CD4-positive, alpha-beta T cell treated with Interleukin-4 for 1 hour (primary cell): ENCODE results near the gene RGS10.
A peak's percentile ranks its signal among the peaks of the same experiment; 100 is the strongest.

Source experiments
- DNase-seq, 2 donors: peaks; one replicate each; pipeline ENCODE4 v3.0.0-alpha.2; 2020 to 2022

The RGS10 gene

DNA sequence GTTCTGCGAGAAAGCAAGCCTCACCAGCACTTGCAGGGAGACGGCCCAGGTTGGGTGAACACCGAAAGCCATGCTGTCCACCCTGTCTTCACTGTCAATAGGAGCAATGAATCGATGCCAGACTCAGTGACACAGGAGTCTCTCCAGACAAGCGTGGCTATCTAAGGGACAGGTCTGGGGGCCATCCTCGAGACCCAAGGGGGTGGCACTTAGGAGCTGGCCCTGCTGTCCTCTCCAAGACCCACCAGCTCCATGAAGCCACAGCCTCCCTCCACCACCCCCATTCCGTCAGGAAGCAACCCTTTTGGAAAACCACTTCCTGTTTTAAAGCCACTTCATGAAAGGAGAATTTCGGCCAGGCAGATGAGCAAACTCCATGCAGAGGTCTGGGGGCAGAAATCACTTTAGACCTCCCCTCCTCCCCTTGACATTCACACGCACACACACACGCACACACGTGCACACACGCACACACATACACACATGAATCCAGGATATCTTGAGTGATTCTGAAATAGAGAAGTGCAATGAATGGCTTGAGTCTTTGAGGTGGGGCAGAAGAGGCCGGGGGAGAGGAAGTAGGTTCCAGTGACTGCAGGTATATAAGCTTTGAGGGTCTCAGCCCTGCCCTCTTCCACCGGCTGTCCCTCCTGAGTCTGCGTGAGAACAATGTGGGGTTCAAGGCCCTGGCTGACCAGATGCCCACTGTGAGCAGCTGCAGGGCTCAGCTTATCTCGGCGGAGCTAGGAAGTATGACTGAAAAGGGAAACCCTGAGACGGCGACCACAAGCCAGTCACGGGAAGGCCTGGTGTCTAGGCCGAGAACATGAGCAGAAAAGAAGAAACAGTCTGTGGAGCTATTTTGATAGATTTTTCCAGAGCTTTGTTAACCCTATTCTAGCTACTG is 25.0 kb downstream of the RGS10 start:
- DNase-seq = peak; percentile 40 to 46

DNA sequence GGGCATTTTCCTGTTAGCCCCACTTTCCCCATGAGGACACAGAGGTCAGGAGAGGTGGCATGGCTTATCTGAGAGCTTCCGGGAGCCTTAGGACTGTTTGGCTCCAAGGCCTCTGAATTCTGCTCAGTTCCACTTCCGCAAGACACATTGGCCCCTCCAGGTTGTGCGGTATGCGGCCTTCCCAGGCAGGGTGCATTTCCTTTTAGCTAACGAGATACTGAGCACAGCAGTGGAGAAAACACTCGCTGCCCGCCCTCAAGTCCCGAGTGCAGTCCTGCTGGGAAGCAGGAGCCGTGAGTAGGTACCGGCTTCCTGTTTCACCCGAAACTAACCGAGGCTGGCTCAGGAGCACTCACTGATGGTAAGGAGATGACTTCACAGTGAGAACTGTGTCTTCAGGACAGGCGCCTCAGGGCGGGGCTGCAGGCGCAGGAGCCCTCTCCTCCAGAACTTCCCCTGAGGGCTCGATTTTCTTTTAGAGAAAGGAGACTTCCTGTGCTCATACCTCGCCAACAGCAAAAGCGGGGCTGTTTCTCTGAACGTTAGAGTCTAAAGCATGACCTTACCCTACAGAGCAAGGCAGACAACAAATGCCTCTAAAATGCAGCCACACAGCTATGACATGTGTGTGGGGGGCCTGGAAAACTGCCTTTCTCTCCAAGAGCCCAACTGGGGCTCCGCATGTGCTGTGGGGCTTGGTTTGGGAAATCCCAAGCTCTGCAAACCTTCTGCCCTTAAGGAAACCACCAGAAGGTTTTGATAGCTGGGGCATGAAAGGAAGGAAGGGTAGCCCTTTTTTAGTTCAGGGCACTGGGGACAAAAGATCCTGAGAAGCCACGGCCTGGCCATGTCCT is 25.9 kb downstream of the RGS10 start:
- DNase-seq = peak; percentile 57 to 59

DNA sequence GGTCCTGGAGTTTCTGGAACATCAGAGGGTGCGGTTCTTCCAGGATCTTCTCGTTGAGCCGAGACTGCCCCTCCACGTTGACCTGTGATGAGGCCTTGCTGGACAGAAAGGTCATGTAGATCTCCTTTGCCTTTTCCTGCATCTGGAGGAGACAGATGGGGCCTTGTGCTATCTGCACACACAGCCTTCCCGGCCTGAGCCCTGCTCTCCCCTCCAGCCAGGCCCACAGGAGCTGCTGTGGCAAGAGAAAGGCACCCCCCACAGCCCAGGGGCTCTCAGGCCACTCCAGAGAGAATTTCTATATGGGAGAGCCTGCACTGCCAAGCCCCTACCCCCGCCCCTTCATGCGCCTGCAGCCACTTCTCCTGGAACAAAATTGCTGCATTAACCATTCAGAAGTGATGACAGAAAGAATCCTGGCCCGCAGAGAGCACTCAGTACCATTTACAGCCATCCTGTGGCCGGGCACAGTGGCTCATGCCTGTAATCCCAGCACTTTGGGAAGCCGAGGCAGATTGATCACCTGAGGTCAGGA is 26.9 kb downstream of the RGS10 start:
- DNase-seq = no peak

DNA sequence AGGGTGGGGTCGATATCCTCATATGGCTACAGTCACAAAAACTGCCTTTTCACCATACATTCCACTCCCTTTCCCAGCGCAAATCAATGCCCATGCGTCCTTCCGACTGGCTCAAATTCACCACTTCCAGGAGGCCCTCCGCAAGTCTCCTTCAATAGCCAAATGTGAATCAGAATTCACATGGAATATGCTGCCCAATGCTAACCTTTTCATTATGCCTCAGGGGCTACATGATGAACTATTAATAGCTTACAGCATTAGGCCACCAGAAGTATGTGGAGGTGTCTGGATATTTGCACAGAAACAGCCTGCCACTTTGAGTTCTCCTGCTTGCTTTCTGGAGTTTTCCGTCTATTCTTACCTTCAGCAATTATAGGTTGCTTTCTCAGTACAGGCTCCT is 27.7 kb downstream of the RGS10 start:
- no peak for DNase-seq

DNA sequence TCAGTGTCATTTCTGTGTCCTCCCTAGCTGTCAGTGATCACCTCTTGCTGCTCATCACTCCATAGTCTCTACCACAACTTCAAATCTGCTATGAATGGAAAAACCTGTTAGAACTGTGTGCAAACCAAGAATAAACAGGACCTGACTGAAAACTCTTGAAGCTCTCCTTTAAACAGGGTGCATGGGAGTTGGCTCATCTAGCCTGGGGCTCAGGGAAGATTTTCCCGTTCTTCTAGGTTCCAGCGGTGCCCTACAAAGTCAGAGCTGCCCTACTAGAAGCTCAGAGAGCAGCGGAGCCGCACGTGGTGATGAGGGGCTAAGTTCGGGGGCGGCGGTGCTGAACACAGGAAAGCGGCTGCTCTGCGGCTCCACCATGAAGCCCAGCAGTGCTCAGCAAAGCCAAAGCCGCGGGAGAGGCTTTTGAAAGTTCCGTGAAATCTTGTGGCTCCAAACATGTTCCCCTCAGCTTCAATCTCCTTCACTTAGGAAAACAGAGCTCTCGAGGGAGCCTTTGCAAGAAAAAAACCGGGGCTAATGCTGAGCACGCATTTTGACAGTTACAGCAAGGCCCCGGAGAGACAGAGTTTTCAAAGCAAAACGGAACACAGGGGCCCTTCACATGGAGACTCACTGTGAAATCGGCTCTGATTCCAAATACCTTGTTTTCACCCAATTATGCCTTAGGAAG is 30.5 kb downstream of the RGS10 start:
- DNase-seq = no peak

DNA sequence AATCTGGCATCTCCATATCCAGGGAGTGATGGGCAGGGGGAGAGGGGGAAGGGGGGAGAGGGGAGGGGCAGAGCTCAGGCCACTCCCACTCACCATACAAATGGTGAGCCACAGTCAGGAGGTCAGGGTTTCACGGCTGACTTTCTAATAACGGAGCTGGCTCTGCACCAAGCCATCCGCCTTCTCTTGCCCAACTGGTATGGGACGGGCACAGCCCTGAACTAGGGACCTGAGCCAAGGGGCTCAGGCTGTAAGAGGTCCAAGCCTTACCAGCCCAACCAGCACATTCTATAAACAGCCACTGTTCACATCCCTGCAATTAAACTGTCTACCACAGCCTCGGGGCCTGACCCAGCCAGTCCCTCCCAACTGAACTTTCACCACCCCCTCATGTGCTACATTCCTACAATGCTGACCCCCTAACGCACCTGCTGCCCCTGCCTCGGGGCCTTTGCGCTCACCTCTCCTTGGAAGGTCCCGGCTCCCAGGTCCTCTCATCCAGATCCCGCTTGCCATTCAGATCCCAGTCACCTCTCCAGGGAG is 32.5 kb downstream of the RGS10 start:
- DNase-seq = no peak

DNA sequence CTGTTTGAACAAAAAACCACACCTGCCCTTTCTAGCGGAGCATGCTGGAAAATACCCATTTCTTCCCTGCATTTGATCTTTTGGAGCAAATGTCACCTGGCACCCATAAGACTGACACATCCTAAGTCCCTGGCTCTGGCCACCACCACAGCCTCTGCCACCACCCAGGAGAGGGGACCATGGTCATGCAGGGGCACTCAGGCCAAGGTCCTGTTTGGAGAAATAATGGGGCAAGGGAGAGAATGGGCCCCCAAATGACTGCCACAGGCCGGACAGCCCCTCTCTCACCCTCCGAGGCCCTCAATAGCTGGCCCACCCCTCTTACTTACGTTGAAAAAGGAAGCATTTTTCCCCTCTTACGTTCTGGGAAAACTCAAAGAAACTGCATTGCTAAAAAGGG is 35.4 kb downstream of the RGS10 start:
- no peak for DNase-seq

DNA sequence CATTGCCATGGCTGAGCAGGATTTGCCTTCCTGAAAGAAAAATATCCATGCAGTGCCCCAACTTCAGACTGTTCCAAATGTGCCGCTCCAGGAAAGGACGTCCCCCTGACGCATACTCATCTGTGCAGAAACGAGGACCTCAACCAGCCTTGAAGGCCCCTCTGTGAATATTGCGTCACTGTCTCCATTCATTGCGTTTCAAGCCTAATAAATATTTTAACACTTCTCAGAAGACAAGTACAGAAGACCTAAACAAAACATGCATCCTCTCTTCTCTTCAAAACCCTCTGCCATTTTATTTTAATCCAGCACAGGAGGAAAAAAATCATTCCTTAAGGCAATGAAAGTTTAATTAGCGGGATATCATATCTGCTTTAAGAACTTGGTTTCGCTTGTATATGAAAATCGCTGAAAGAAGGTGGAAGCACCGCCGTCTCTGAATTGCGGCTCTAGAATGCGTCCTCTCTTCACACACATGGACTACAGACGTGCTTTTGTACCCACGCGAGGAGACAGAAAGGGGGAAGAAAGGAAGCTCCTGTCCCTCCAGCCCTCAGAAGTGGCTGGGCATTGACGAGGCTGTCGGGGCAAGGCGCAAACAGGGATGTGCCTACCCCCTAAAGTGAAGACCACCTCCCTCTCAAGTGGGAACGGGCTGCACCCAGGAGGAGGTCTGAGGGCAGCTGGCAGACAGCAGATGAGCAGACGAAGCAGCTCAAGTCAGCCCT is 36.8 kb downstream of the RGS10 start:
- DNase-seq = no peak

DNA sequence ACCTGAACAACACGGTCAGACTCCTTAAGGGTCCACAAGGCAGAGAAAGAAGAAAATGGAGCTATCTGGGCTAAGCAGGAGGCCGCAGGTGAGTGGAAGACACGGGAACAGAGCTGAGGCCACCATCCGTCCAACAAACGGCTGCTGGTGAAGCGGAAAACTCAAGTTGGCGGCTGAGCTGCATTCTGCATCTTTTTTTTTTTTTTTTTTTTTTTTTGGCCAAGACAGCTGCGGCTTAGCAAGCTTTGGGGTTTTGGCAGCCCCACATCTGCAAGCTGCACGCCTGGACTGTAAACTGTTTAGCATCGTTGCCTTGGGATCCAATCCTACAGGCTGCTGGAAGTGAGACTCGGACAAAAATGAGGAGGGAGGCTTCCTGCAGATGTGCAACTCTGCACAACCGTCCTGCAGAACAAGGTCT is 37.4 kb downstream of the RGS10 start:
- no peak for DNase-seq

DNA sequence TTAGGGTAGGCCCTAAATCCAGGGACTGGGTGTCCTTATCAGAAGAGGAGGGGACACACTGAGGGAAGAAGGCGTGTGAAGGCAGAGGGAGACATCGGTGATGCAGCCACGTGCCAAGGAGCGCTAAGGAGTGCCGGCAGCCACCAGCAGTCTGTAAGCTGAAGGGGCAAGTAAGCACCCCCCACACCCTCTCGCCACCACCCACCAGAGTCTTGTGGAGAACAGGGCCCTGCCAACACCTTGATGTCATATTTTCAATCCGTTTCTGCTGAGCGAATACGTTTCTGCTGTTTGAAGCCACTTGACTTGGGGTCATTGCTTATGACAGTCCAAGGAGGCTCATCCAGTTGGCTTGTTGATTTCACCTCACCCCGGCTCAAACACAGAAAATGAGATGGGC is 37.9 kb downstream of the RGS10 start:
- DNase-seq = no peak

DNA sequence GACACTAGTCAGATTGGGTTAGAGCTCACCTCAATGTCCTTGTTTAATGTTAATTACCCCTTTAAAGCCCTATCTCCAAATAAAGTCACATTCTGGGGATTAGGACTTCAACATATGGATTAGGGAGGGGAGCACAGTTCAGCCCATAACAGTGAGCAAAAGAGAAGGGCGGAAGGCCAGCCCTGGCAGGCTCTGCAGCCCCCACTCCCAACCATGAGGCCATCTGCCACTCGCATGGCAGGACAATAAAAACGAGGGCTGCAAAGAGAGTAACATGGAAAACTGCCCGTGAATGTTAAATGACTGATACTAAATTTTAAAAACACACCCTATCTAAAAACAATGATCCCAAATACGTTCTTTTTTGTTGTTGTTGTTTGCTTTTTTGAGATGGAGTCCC is 38.7 kb downstream of the RGS10 start:
- DNase-seq = no peak

DNA sequence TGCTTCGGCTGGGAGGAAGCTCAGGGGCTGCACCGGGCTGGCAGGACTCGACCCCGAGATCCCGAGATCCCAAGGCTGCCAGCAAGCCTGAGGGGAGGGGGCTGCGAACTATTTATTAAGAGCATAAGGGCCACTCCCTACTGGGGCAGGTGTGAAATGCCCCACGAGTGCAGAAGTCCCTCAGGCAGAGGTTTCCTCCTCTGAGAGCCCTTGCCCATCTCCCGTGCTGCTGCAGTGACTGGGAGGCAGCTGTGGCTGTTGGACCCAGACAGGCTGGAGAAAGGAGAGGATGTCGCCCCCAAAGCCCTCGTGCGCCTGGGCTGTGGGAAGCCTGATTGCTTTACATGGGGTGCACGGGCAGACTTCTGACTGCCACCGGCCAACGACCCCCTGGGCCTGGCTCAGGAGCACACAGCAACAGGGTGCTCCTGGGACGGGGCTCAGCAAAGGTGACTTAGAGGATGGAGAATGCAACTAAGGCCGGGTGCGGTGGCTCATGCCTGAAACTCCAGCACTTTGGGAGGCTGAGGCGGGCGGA is 39.8 kb downstream of the RGS10 start:
- DNase-seq = no peak

DNA sequence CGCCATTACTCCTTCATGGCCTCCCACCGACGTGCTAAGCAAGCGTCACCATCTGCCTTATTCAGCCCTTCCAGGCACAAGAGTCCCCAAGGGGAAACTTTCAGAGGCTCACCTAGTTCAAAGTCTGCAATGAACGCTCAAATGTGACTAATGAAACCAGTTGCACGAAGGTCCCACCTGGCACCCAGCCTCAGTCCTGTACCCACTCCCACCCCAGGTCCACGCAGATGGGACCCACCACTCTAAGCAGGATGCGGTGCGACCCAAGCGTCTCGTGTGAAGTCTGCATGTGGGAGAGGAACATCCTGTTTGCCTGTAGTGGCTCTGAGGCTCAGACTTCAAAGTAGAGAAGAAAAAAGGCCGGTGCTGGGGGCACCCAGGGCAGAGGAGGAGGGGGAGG is 40.3 kb downstream of the RGS10 start:
- peak; percentile 77 to 79 for DNase-seq

DNA sequence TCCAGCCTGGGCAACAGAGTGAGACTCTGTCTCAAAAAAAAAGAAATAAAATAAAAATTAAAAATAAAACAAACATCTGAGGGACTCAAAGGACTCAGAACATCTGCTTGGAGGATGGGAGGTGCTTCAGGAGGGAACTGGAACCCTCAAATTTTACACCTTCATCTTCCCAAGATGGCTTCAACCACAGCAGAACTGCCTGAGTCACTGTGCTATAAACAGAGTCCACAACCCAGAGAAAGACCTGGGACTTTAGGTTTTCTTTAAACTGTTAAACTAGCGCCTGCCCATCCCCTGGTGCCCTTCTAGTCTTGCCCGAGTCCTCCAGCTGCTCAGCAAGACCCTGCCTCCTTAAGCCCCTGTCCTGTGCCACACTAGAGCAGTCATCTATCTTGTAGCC is 40.8 kb downstream of the RGS10 start:
- no peak for DNase-seq

DNA sequence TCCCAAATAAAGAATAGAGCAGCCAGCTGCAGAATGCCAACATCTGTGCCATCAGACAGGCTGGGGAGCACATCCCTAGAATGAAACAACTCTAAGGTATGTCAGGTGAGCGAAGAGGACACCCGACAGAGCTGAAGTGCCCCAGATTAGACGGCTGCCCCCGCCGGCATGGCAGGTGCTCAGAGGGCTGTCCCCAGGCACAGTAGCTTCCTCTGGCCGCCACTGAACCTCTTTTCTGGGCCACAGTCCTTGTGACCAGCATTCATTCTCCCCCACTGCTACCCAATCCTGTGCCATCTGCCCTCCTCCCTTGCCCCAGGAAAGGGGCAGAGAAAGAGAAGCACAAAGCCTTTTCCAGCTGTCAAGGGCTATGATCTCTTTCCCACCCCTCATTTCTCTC is 41.7 kb downstream of the RGS10 start:
- DNase-seq = no peak

DNA sequence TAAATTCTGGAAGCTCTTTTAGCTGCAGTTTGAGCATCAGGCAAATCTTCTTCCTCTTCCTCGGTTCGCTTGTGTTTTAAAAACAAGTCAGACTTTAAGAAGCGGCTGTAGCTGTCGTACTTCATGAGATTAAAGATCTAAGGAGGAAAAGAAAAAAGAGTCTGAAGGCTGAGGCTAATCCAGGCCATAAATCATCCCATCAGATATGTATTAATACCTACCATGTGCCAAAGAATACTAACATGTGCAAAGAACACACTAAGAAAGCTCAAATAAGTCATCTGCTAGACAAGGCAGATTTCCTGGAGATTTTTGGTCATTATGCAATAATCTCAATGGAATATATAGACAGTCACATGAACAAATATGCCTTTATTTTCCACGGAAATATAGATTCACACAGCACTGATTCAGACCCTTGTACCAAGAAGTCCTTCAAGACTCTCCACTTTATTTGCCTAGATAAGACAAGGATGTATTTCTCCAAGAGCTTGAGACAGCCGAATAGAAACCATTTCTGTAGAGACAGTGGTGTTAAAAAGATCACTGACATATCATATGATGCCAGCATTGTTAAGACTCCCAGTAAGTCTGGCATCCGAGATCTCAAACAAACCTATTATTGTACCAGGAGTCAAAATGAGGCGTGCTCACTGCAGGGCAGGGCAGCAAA is 42.3 kb downstream of the RGS10 start:
- no peak for DNase-seq

DNA sequence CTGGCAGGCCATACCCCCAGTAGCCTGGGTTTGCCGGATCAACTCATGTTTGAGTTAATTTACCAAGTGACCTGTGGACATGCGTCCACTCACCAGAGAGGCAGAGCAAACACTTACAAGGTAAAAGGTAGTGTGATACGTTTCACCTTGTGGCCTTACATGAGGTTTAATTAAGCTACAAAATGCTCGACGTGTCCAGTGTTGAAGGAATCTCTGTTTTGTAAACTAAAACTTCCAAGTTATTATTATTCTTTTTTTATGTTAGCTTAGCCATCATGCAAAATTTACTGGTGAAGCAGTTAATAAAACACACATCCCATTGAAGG is 42.9 kb downstream of the RGS10 start:
- DNase-seq = no peak

DNA sequence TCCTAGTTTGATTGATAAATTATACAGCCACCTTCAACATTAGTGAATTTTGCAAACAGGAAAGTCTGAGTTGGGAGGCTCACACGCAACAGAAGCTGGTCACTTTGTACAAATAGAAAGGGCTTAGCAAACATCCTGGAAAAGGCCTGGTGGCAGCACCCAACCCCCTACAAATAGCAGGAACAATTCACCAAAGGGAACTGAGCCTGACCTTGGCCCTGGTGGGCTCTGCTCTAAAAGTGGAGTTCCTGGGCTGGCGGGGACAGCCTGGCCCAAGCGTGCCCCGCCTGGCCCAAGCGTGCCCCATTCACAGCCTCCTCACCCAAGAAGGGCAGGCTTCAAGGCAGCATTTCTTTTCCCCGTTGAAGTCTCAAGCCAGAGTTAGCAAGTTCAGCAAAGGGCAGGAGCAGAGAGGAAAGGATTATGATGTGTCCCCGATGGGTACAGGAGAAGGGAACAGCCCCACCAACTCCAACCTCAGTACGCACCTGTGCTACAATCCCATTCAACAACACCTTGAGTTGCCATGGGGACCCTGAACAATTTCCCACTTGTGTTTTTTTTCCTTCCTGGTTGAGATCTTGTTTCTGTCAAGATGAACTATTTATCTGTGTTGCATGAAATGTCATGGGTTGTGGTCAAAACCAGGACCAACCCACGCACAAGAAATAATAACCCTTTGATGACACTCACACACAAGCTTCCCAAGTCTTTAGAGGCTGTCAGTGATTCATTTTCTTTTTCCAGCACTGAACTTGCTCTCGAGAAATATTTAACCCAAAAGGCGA is 43.4 kb downstream of the RGS10 start:
- DNase-seq = no peak

DNA sequence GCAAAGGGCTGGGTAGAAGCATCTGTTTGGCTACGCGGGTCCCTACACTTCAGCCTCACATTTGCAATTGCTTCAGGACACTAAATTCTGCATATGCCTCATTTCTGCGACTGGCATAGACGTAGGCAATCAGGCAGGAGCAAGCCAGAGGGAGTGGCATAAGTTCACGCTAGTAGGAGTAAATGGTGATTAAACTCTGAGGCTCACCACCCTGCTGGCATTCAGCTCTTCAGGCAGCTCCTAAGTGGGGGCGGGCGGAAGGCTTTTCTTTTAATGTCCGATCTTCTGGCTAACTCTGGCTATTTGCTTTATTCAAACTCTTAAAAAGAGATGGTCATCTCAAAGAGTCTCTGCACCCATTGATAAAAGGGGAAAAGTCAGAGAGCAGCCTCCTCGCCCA is 45.3 kb downstream of the RGS10 start:
- DNase-seq = no peak

DNA sequence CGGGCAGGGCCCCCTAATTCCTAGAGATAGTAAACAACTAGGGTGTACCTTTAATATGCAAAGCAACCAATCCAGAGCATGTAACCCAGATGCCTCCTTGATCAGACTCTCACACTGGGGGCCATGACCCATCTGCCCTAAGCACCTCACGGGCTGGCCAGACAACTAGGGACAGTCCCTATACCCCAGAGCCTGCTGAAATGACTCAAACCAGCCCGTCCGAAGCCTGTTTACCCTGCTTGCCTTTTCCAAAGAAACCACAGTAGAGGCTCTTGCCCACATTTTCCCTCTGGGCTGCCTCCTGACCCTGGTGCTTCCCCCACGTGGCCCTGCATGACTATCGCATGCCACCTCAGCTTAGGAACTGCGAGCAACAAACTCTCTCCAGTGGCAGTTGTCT is 46.2 kb downstream of the RGS10 start:
- DNase-seq = no peak

DNA sequence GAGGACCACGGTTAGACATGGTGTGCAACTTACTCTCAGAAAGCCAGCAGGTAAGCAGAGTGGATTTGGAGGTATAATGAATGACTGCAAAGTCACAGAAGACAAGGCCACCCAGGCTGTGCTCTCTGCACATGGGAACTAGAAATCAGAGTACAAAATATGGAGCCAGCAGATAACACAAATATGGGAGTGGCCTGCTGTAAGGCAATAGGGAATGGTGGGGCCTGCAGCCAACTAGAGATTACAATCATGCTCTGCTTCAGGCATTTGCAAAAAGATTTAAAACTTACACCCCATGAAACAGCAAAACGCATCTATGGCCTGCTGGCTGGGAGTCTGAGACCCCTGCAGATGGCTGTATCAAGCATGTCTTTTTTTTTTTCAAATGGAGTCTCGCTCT is 47.0 kb downstream of the RGS10 start:
- DNase-seq = no peak
